ENCODE data around the gene RPL7A. TPM values are rescaled to one million over a fixed set of nuclear protein-coding genes. Genes with fewer than 3 reads are reported as not detected.

The RPL7A gene
- total and polyA plus RNA-seq, 2 of the 13 experiments (the other 11 are each of a cell fraction or from before 2014, with no cell fraction given), result 2,401 to 2,938 TPM

- TF ChIP-seq SMAD9 (CRISPR knock-in tag; IDR thresholded peaks at IDR 0.05) (peak; percentile 28; the same call in 1 of the 2 replicates), ZNF646 (CRISPR knock-in tag; IDR thresholded peaks at IDR 0.05) (no peak), ZNF512 (CRISPR knock-in tag; IDR thresholded peaks at IDR 0.05) (no peak), FOXJ3 (CRISPR knock-in tag; IDR thresholded peaks at IDR 0.05; ENCODE audit: borderline replicate concordance) (peak; percentile 45; the same call in 1 of the 2 replicates), NFRKB (IDR thresholded peaks at IDR 0.05) (no peak), RAD51 (IDR thresholded peaks at IDR 0.05; ENCODE audit: borderline replicate concordance) (no peak), ZUFSP (CRISPR knock-in tag; IDR thresholded peaks at IDR 0.05; ENCODE audit: borderline replicate concordance) (no peak), ZNF569 (CRISPR knock-in tag; IDR thresholded peaks at IDR 0.05; ENCODE audit: borderline replicate concordance) (no peak)
- TF ChIP-seq, protein P1, sequence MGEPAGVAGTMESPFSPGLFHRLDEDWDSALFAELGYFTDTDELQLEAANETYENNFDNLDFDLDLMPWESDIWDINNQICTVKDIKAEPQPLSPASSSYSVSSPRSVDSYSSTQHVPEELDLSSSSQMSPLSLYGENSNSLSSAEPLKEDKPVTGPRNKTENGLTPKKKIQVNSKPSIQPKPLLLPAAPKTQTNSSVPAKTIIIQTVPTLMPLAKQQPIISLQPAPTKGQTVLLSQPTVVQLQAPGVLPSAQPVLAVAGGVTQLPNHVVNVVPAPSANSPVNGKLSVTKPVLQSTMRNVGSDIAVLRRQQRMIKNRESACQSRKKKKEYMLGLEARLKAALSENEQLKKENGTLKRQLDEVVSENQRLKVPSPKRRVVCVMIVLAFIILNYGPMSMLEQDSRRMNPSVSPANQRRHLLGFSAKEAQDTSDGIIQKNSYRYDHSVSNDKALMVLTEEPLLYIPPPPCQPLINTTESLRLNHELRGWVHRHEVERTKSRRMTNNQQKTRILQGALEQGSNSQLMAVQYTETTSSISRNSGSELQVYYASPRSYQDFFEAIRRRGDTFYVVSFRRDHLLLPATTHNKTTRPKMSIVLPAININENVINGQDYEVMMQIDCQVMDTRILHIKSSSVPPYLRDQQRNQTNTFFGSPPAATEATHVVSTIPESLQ (CRISPR knock-in tag; conservative IDR thresholded peaks at IDR 0.05), result no peak
- TF ChIP-seq, protein P2, sequence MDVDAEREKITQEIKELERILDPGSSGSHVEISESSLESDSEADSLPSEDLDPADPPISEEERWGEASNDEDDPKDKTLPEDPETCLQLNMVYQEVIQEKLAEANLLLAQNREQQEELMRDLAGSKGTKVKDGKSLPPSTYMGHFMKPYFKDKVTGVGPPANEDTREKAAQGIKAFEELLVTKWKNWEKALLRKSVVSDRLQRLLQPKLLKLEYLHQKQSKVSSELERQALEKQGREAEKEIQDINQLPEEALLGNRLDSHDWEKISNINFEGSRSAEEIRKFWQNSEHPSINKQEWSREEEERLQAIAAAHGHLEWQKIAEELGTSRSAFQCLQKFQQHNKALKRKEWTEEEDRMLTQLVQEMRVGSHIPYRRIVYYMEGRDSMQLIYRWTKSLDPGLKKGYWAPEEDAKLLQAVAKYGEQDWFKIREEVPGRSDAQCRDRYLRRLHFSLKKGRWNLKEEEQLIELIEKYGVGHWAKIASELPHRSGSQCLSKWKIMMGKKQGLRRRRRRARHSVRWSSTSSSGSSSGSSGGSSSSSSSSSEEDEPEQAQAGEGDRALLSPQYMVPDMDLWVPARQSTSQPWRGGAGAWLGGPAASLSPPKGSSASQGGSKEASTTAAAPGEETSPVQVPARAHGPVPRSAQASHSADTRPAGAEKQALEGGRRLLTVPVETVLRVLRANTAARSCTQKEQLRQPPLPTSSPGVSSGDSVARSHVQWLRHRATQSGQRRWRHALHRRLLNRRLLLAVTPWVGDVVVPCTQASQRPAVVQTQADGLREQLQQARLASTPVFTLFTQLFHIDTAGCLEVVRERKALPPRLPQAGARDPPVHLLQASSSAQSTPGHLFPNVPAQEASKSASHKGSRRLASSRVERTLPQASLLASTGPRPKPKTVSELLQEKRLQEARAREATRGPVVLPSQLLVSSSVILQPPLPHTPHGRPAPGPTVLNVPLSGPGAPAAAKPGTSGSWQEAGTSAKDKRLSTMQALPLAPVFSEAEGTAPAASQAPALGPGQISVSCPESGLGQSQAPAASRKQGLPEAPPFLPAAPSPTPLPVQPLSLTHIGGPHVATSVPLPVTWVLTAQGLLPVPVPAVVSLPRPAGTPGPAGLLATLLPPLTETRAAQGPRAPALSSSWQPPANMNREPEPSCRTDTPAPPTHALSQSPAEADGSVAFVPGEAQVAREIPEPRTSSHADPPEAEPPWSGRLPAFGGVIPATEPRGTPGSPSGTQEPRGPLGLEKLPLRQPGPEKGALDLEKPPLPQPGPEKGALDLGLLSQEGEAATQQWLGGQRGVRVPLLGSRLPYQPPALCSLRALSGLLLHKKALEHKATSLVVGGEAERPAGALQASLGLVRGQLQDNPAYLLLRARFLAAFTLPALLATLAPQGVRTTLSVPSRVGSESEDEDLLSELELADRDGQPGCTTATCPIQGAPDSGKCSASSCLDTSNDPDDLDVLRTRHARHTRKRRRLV (CRISPR knock-in tag; IDR thresholded peaks at IDR 0.05), result 0 out of 2 replicates have a peak, but pooled peaks have one; percentile 30
These were observed 11.8 kb upstream of the RPL7A start, which contains the start of gene SURF6 (continued) for GRCh38 chr9:133335924-133336811.

Data from HepG2 (cell line).